Activated T-cell treated with anti-CD3 and anti-CD28 coated beads, Interleukin-2, amount 50 U/mL, for 48 hours (primary cell): Measurements from ENCODE around the gene NAT10.

Source experiments
- DNase-seq, 2 experiments: peaks; one replicate each; pipeline ENCODE4 v3.0.0-alpha.2; 2020

NAT10 gene

DNA sequence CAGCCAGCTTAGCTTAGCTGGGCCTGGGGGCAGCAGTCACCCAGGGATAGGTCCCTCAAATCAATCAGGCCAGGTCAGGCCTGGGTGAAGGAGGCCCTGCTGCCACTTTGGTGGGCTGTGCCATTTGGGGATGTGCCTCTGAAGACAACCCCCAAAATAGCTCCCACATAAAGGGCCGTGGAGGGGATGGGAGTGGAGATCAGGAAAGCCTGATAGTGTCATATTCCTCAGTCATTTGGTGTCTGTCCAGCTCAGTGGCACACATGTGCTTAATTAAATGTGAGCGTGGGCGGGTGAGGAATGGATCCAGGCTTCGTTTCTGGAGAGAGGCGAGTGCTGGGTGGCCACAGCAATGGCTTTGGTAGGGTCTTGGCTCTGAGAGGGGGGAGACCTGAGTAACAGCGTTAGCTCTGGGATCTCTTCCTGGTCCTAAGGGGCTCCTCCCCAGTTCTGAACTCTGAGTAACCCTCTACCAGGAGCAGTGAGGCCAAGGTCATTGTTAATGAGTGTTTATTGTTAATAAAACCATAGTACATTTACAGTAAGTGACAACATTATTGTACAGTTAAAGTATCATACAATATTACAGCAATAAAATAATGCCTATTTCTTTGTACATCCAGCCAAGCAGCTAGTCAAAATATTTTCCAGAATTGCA lies 45.2 kb downstream of the NAT10 start:
- no peak for DNase-seq

DNA sequence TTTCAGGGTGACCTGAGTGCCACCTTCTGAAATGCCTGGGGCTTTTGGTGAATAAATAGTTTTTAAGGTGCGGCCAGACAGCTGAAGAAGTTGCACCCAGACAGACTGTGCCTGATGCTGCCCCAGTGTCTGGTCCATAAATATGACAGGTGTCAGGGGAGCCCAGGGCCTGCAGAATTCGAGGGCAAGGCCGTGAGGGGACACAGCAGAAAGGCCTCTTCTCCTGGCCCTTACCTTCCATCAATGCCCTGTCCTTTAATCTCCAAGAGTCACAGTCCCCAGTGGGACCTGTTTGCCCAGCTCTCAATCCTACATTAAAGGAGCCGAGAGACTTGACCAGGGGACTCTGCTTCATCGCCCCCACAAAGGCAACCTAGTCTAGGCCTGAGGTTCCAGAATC lies 45.7 kb downstream of the NAT10 start:
- DNase-seq = no peak

DNA sequence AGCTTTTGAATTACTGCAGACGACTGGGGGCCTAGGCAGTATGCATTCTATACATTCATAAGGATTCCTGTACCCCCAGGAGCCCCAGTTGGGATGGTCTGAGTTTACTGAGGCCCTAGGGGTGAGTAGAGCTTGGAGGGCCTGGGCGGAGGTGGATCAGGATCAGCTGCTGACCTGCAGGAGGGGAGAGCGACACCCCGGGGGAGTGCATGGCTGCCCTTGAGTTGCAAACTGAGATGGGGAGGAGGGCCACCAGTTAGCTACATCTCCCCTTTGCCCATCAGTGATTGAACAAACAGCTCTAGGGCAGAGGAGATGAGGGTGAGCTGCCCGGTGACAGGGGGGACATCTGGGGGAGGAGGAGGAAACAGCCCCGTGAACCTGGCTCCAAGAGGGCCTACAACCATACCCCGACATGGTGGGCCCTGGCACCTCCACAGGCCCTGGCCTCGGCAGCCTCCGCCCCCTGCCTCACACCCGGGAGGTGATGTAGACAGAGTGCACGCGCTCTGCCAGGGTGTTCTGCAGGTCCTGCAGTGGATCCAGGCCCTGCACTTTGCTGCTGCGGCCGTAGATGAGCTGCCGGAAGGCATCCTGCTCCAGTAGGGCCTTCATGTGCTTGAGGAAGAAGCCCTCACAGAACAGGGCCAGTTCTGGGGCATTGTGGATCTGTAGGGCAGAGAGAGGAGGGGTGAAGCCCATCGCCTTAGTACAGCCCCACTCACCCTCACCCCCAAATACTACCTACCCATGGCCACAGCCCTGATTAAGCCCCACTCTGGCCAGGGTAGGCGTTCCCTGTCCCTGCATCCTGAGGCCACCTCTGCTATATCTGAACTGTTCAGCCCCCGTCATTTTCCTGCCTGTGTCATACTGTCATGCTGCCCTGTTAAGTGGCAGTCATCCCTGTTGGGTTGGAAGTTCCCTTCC lies 46.8 kb downstream of the NAT10 start:
- no peak for DNase-seq

DNA sequence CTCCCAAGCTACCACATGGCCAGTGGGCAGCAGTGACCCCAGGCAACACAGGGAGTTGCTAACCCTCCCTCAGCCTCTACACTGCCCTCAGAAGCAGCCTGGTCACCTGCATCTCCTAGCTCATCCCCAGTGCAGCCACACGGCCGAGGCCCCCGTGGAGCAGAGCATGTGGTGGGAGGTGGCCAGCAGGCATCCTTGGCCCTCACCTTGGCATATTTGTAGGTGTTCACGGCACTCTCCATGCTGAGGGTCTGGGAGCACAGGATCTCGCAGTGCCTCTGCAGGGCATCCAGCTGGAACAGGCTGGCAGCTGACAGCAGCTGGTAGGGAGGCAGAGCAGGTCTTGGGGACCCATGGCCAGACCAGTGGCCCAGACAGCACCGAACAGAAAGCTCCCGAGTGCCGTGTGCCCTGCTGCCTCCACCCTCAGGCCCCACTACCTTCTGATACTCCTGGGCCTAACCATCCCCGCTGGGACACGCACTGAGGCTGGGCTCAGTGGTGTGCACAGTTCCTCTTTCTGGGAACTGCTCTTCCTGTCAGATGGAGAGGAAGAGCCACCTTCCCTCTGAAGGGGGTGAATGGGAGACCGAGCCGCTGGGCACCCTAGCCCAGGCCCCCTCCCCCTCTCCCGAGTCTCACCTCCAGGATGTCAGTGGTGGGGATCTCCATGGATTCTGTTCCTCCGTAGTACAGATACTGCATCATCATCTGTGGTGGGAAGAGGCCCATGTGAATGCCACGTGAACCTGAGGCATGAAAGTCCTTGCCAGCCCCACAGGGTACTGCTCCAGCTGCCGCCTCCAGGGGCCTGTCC lies 48.8 kb downstream of the NAT10 start:
- no peak for DNase-seq

DNA sequence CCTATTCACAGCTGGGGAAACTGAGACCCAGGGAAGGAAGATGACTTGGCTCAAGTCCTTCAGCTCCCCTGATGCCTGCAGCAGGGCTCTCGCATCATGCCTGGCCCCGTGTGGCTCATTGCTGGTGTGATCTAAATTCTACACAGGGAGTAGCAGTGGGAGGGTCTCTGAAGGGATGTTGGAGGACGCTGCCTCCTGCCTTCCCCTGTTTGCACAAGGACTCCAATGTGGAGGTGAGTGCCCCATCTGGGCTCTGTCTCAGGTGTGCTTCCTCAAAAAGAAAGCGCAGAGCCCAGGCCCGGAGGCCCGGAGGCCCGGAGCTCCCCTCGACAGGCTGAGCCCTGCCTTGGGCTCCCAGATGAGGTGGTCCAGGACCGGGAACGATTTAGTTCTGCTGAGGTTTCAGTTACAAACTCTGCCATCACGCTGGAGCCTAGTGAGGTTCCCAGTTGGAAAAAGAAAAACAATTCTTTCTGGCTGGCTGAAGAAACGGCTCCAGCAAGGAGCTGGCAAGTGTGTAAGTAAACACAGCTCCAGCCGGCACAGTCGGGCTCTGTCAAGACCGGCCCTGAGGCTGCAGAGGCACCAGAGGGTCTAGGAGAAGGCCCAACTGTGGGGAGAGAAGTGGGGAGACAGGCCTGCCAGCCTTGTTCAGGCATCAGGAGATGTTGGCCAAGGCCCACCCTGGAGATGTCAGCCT lies 49.8 kb downstream of the NAT10 start:
- DNase-seq = no peak

DNA sequence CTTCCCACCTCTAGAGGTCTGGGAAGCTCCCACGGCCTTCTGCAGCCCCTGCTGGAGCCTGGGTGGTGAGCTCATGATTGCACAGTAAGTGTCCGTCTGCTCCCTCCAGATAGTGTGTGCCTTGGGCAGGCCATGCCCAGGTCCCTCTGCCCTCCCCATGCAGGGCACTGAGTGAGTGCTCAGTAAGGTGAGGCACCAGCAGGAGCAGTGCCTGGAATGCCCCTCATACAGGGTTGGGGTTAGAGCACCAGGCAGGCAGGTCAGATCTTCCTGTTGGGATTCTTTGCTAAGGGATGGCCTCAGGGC lies 50.3 kb downstream of the NAT10 start:
- DNase-seq = no peak

DNA sequence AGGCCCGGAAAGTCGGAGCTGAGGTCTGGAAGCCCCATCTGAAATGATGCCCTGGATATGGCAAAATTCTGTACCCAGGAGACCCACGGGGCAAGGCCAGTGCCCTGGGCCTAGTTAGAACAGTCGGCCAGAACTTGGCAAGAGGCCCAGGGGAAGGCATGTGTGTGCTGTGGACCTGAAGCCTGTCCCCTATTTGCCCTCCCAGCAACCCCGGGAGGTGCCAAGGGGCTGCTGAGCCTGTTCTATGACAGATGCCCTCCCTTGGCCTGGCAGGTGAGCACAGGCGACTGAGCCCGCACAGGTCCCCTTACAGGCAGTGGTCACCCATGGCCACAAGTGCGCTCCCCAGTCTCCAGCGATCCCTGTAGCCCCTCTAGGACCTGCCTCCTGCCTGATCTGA lies 51.7 kb downstream of the NAT10 start:
- no peak for DNase-seq

DNA sequence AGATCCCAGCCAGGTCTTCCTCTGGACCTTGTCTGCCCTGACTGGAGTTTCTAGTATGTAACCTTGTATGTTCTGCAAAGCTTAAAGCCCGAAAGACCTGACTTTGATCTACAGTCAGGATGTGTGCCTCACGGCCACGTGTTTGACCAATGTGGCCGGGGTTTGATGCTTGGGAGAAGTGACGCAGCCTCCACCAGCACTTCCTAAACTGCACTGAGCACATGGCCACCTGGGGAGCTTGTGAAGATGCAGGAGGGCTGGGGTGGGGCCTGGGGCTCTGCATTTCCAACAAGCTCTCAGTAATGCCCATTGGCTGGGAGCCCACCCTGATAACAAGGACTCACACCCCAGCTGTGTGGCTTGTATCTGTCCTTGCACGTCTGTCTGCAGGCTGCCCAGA lies 53.2 kb downstream of the NAT10 start:
- peak; percentile 41 to 55 for DNase-seq

DNA sequence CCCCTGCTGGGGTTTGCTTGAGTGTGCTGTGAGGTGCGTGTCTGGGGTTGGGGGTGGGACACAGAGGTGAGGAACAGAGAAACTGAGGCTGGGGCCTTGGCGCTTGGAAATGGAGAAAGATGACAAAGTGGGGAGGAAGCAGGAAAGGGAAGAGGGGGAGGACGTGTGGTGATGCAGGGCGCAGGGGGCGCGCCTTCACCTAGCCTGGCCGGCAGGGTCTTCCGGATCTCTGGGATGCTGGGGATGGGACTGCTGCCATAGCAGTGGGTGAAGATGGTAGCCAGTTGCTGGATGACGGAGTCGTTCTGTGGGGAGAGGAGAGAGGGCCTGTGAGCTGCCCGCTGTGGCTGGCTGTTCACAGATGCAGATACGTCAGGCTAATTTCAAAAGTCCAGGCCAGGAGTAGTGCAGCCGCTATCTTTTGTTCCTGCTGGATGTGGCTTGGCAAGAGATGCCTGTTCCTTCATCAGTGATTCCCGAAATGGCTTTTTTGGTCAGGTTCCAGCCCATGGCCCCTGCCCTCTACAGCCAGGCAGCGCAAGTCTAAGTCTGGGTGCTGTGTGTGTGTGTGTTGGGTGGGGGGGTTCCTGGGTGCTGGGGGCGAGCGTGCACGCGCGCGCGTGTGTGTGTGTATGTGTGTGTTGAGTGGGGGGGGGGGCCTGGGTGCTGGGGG lies 54.8 kb downstream of the NAT10 start:
- DNase-seq = no peak

DNA sequence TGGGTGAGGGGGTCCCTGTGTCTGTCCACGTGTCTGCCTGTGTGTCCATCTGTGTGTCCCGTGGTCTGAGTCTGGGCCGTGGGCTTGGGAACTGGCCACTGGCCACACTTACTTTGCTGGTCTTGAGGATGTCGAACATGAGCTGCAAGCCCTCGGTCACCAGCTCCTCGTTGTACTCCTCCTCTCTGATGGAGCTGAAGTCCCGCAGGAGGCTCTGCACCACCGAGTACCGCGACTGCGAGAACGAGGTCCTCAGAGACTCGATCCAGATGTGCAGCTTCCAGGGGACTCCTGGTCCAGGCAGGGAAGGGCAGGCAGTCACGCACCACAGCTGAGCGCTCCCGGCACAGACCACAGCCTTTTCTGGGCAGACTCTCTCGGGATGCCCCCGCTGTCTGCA lies 55.4 kb downstream of the NAT10 start:
- no peak for DNase-seq

DNA sequence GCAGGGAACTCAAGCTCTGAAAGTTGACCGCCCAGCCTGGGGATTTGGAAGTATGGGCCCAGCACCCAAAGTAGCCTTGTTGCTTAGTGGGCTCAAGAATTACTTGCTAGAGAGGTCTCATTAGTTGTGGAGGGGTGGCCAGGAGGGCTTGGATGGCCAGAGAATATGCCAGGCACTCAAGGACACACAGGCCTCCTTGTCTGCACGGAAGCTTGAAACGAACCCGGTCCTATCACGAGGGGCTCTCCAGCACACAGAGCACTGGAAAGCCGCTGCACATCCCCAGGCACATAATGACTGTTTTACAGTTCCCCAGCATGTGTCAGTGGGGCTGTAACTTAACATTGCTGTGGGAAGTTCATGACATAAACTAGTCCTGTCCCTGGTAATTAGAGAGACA lies 55.9 kb downstream of the NAT10 start:
- no peak for DNase-seq

DNA sequence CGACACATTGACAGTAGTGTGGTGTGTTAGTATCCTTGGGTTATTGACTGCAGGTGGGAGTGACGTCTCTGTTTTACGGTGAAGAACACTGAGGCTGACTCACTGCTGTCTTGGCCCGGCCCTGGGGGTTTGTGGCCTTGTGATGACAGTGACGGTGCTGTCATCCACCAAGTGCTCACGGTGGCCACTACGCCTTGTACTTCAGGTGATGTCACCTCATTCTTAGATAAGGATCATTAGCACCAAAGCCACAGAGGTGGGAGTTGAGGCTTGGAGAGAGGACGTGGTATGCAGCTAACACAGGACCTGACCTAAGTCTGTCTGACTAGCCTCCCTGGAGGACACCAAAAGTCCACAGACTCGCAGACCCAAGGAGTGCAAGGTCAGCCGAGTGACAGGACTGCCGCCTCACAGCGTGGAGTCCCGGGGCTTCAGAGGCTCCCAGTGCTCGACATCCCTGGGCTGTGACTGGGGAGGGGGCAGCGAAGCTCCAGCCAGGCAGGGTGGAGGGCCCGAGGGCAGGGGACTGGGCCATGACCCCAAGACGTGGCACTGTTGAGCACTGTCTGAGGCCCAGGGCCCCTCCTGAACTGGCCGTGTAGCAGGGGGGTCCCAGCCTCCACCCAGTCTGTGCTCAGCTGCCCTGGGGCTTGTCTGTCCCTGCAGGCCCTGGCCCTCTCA lies 56.5 kb downstream of the NAT10 start:
- DNase-seq = peak; percentile 62 to 73

DNA sequence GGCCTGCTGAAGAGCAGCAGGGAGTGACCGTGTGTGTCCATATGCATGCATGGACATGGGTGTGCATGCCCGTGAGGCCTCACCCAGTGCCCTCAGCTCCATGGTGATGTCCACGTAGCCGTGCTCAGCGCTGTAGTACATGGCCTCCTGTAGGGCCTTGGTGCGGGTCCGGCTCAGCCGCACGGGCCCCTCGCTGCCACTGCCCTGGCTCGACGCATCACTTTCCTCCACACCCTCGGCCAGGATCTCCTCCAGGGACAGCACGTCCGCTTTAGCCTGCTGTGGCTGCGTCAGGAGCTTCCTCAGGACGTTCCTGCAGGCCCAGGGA lies 57.0 kb downstream of the NAT10 start:
- DNase-seq = no peak

DNA sequence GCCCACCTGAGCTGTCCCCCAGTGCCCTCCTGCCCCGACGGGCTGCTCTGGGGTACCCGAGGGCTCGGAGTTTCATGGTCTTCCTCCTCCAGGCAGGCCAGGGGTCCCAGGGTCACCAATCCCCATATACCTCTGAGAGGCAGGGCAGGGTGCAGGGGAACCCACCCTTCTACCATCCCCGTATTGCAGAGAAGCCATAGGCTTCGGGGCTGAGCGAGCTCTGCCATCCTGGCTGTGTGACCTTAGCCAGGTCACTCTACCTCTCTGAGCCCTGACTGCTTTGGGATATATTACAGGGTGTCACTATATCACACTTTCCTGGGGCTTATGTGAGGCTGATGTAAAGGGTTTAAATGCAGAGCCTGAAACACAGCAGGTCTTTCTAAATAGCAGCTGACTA lies 57.4 kb downstream of the NAT10 start:
- no peak for DNase-seq

DNA sequence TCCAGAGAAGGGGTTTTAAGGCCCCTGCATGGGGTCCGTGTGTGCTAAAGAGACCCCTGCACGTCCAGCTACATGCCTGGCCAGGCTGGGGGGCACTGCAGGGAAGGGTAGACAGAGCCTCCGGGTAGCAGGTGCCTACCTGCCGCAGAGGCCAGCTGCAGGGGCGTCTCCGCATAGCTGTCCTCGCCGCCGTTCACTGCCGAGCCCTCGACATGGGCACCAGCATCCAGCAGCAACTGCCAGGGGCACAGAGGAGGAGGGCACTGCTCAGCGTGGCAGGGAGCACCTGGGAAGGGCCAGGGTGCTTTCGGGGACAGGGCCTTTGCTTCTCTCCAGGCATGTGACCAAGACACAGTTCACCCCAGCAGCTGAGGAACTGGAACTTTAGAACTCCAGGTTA lies 59.7 kb downstream of the NAT10 start:
- DNase-seq = no peak

DNA sequence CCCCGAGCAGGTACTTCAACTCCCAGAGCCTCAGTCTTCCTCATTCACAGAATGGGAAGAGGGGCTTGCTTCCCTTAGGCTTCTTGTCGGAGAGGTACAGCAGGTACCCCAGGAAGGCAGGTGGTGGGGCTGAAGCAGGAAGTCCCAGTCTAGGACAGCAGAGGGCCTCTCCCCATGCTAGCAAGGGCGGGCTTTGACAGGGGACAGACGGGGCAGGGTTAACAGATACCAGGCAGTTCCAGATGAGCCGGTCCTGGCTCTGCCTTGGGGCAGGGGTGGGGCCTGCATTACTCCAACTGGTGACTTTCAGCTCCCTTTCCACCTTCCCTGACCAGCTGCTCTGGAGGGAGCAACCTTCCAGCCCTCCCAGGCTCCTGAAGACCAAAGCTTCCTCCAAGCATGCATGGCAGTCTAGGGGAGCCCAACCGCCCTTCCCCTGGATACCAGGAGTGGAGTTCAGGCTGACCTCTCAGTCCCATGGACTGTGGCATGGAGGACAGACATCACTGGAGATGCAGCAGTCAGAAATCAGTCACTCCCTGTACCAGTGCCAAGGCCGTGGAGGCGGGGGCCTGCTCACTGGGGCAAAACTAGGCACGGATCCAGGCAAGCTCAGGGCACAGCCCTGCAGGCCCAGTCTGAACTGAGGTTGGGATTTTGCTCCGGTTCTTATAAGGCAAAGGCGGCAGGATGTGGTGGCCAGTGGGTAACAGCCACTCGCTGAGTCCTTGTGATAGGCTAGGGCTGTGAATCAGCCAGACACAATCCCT lies 60.5 kb downstream of the NAT10 start:
- DNase-seq = no peak

DNA sequence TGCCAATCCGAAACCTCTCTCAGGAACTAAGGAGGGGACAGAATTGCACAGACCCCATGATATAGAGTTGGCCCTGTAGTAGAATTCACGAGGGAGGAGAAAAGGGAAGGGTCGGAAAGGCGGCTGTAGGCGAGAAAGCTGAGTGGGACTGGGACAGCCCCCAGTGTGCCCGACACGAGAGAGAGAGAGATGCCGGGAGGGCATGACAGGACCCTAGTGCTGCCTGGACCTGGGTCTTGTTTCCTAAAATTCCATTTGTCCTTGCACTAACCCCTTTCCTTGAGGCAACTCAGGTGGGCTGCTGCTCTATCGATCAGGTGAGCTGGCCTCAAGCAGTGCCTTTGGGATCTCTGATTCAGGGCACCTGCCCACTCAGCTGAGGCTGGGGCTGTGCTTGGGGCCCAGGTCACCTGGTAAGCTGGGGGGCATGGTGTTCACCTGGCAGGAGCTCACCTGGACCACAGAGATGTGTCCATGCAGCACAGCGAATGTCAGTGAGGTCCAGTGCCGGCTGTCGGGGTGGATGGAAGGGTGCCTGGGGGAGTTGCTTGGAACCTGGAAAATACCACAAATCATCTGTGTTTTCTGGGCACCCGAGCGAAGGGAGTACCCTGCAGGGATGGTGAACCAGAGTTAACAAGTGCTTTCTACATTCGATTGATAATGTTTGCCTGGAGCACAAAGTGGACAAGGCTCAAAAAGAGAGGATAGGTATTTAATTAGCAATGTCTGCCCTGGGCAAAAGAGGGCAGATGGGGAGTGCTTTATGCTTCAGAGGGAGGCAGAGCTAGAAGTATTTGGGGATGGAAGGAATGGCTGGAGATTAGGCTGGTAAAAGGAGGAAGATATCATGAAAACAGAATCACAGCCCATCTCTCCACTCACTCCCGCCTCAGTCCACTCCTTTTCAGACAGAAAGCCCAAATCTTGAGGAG lies 61.6 kb downstream of the NAT10 start:
- DNase-seq = no peak

DNA sequence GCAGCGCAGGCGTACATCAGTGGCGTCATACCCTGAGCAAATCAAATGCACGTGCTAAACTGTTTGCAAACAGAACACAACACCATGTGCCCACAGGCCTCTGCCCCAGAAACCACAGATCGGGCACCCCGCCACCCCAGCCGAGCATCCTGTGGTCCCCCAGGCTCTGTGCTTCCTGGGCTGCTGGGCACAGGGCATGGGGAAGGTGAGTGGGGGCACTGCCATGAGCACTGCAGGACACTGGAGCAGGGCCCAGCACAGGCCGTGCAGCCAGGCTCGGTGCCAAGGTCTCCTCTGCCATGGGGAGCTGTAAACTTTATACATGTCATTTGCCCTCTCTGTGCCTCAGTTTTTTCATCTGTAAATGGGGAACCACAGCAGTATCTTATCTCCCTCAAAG lies 62.5 kb downstream of the NAT10 start:
- DNase-seq = no peak

DNA sequence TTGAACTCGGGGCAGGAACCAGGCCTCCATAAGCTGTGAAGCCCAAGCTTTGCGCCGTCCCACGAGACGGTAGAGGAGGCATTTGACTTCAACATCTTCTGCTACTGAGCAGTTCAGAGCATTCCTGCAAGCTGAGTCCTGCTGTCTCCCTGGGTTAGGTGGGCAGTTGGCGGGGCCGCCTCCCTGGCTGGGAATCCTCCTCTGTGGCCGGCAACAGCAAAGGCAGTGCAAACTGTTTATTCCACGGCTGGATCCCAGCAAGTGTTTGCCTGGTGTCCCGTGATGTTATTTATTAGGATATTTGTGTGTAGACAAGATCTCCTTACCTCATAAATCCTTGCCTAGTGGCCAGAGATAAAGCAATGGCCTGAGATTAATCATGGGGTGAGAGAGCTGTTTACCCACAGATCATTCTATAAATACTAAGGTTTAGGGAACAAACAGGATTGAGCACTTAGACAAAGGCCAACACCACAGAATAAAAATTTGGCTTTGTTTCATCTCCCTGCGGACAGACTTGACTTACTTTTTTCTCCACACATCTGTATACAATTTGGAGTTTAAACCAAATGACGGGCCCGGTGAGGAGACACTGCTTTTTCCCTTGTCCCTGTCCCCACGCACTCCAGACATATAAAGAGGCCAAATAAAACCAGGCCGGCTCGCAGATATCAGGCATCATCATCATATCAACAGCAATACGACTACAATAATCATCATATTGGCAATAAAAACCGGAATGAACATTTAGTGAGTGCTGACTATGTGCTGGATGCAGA lies 63.4 kb downstream of the NAT10 start:
- no peak for DNase-seq
